A172 (cell line): Measurements from ENCODE around the gene DPT. TPM values are rescaled to one million over a fixed set of nuclear protein-coding genes. Genes with fewer than 3 reads are reported as not detected.
A peak's percentile ranks its signal among the peaks of the same experiment; 100 is the strongest.
"Not testable (repeated sequence)": the region's sequence is repeated elsewhere in the genome, so short reads cannot be mapped to it uniquely, and the experiment has no call there.

ENCODE experiments used
- DNase-seq: peaks from one replicate; pipeline ENCODE4 v3.0.0-alpha.2; 2015; ENCODE audit warnings: low spot score
- total RNA-seq: library from RNA; depleted of rRNA; stranded (reverse); fragments of >200 nt; shearing (Covaris generic); gene quantifications from 2 replicates; pipeline ENCODE4 v1.2.3, GENCODE V29; 2014; rRNA removed

Gene DPT
- total RNA-seq, result not detected in 2 replicates

DNA sequence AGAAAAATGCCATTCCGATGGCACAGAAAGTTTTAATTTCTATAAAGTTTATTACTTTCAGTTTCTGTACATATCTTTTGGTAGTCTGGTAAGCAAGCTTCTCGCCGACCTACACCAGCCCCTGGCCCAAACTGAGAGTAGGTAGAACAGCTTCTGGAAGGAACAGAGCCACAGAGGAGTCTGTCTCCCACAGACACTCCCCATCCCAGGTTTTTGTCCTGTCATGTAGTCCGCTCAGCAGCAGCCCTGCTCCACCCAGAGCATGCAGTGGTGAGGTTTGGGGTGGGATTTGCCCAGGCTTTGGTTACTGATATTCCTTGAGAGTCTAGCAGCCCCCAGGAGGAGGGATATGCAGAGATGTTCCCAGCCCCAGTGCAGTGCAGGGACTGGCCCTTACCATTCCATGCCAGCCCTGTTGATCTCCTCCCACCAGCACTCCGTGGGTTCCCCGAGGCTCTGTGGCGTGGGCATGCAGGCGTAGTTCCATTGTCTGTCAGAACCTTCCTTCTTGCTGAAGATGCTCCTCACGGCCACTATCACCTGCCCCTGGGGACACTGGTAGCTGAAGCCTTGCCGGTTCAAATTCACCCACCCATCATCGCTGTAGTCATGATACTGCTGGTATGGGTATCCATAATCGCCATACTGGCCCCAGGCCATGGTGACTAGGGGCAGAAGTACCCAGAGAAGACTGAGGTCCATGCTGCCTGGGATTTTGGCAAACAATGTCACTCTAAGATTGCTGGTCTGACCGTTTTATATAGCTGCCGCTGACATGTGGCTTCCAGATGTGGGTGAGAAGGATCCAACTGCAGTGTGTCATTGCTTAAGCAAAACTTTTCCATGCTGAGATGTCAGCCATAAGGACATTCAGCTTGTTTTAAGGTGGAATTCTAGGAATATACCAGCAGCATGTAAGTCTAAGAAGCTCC is at the start of gene DPT:
Gene DPT, minus strand, starts transcription at position 734 of the 932 bp plus-strand sequence. Its CDS starts 32 bp downstream, at position 702.
- no peak for DNase-seq

DNA sequence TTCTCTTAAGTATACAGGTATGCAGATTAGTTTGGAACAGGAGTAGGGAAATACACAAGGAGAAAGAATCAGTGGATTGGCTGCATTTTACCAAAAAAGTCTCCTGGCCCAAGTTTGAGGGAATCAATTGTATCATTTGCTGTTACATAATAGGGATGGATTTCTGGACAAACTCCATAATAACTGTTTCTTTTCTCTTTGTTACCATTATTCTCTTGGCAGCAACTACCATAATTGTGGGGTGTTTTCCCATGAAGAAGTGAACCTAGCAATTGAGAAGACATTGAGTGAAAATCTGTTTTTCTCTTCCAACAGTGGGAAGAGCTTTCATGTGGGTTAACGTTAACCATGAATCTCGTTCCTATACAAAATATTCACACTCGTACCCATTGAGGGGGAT is 46.4 kb upstream of the DPT start:
- no peak for DNase-seq

DNA sequence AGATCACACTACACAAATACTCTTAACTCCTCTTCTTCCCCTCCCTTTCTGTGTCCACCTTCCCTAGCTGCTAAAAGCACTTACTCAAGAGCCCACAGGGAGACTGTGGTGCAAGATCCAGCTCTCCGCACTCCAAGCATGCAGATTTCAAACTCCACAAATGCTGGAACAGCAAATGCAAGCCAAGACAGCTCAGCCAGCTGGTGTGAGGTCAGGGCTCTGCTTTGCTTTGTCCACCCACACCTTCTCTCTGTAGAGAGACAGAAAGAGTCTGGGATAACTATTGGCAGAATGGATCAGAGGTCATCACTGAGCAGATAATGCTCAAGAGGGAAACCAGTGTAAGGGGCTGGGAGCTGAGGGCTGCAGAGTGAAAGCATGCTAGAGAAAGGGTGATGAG is 45.2 kb upstream of the DPT start:
- DNase-seq, result no peak

DNA sequence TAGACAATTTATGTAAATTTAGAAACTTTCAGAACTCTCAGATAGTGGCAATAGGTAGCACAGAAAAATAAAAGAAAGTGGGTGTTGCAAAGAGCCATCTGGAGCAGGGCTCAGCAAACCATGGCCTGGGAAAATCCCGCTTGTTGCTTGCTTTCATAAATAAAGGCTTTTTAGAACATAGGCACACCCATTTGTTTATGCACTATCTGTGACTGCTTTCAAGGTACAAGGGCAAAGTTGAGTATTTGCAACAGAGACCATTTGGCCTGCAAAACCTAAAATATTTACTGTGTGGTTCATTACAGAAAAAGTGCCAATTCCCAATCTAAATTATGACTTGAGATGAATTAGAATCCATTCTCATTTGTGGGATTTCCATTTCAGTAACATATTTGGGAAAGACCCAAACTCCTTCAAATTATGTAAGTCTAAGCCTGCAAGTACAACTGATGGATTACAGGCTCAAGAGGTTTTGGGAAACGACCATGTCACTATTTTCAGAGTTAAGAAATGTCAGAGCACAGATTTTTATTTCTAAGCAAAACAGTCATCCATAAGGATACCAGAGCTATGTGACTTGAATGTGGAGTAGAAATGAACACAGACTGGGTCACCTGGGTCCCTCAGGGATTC is 43.5 kb upstream of the DPT start:
- no peak for DNase-seq

DNA sequence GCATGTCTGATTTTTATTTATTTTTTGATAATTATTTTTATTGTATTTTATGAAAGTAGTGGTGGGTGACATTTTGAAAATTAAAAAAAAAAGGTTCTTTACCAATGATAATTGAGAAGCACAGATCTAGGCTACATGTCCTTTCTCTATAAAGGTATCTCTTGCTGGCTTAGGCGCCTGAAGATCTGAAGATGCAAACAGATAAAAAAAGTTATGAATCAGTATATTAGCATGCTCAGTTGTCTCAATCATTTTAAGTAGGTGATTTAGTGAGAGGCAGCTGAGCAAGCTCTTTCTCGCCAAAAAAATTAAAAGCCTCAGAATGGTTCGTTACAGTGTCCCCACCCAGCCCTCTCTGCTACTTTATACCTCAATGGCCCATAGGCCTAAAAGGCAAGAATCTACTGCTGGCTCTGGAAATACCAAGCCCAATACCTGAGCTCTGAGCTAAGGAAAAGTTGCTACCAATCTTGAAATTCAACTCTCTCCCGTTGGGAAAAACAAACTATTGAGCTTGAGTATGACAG is 42.2 kb upstream of the DPT start:
- DNase-seq, result no peak

DNA sequence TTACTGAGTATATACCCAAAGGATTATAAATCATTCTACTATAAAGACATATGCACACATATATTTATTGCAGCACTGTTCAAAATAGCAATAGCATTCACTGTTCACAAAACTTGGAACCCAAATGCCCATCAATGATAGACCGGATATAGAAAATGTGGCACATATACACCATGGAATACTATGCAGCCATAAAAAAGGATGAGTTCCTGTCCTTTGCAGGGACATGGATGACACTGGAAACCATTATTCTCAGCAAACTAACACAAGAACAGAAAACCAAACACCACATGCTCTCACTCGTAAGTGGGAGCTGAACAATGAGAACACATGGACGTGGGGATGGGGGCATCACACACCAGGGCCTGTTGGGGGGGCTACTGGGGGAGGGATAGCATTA is 40.9 kb upstream of the DPT start:
- not testable (repeated sequence) for DNase-seq

DNA sequence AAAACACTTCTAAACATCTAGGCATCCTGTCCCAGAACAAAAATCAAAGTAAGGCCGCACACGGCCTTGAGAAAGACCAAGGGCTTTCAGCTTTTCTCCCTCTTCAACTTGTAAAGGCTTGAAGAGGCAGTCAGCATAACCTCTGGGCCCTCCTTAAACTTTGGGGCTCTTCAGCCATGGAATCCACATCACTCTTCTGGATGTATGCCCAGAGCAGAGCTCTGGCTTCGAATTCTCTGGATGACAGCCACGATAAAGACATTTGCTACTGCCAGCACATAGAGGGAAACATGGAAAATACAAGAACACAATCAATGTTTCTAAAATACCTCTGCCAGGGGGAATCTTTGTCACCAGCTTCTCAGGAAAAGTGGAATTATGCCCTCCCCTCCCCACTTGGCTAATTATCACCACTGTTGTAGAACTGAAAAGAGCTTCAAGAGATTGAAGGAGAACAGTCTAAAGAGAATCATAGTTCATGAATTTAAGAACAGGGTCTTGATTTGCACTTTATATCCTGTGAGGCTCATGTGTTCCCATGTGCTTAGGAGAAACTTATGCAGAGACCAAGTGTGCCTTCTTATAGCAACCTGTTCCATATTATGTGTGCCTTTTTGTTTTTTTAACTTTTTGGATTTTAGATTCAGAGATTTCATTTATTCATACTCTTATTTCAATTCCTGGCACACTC is 39.0 kb upstream of the DPT start:
- no peak for DNase-seq

DNA sequence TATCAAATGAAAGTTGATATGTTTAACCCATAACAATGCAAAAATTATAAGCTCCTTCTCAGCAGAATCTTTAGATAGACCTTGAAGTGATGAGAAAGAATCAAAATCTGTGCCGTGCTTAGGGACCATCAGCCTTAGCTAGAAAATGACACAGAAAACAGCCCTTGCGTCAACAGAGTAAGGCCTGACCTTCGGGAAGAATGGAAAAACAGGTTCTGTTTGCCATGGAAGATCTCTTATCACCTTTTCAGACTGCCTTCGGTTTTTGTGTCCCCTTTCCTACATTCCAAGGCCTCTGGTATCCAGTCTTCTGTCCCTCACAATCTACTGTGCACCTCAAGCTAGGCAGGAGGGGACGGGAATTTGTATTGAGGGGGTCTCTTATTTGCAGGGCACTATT is 37.6 kb upstream of the DPT start:
- no peak for DNase-seq

DNA sequence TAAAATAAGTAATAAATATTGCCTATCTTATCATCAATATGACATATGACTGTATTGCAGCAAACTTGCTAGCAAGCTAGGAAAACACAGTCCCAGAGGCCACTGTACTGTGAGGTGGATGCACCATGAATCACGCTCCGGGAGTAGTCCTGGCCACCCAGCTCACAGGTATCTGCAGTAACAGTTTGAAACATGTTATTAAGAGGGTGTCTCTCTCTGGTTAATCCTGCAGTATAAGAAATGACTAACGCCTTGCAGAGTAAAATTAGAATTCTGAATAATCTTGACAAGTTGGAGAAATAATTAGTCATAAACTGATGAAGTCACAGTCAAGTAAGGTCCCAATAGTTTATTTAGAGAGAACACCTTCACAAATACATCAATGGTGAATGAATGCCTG is 34.0 kb upstream of the DPT start:
- no peak for DNase-seq

DNA sequence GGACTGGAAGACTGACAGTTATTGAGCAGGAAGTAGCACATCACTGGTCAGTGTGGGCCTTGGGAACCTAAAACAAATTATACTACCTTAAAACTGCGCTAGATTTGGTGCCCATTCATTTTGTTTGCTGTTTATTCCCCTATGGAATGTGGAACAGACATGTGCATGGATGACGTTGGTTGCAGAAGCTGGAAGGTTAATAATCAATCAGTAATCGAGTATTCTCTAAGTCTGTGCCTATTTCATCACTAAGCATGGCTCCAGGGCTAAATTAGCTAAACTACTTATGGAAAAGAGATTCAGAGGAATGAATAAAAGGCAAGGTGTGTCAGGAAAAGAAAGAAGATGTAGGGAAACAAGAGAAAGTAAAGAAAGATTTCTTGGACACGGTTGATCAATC is 33.5 kb upstream of the DPT start:
- DNase-seq, result no peak

DNA sequence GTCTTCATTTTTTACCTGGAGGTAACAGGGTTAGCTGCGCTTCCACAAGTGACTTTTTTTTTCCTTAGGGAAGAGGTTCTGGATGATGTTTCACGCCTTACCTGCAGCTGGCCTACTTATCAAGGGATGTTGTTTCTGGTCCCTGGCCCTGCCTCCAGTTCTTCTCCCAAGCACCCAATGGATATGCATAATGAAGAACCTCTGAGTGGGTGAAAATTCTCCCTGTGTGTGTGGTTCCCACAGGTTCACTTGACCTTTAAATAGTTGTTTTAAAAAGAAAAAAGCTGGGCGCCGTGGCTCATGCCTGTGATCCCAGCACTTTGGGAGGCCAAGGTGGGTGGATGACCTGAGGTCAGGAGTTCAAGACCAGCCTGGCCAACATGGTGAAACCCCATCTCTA is 31.8 kb upstream of the DPT start:
- no peak for DNase-seq

DNA sequence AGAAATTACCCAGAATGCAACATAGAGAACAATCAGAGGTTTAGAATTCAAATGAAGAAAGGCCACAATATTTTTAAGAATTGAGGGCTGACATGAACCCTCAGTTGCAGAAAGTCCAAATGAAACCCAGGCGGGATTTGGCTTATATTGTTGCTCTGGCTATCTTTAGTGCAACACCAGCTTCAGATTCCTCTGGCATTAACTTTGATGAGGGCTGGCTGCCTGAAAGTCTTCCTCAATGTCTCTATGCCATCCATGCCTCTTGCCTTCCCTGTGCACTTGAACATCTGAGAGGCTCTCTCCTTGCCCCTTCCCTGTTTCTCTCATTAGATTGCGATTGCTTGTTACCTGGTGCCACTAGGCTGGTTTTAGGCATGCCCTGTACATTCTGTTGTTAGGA is 31.2 kb upstream of the DPT start:
- no peak for DNase-seq

DNA sequence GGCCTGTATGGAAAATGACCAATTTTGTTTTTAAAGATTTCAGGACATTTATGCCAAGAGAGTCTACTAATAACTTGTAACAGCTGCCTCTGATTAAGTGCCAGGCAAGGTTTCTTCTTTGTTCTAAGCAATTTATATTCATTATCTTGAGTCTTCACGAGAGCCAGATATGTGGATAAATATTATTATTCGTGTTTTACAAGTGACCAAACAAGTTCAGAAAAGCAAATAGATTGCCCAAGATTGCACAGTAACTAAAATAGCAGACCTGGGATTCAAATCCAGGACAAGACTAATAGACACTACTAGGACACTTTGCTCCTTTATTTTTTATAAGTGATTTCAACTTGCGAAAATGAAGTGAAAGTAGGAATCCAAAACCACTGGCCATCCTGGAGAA is 30.1 kb upstream of the DPT start:
- DNase-seq, result no peak

DNA sequence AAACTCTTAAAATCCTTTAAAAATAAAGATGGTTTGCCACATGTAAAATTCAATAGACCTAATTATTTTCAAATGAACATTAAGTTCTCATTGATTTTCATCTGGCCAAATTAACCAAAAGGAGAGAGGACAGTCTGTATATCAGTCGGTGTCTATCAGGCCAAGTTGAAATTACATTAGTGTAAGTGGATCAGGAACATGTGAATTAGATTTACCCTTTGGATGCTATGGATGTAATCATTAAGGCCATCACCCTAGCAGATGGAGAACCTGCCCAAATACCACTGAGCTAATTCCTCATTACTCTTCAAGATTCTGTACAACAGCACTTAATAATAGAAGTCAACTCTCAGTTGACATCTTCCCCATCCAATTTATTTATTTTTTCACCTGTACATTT is 29.5 kb upstream of the DPT start:
- DNase-seq, result no peak

DNA sequence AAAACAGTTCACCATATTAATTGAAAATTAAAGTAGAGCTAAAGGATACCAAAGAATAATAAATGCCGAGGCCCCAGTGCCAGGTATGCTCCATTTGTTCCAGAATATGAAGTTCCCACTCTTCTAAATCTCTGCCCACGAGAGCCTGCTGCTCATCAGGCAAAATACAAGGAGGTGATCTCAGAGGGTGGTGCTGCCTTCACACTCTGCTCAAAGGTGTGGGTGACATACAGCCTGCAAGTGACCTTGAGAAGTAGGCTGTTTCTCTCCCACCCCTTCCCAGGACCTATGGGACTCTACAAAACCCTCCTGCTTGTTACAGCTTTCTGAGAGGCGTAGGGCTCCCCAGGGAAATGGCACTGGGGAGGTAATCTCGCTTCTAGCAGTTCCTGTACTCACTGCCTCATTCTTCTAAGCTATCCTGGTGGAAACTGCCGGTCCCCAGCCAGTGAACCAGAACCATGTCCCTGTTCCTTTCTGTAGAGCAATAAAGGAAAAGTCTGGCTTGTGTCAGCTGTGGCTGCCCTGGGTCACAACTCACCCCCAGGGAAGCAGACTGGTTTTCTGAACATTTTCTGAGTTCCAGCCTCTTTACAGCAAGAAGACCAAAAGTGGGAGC is 26.9 kb upstream of the DPT start:
- no peak for DNase-seq

DNA sequence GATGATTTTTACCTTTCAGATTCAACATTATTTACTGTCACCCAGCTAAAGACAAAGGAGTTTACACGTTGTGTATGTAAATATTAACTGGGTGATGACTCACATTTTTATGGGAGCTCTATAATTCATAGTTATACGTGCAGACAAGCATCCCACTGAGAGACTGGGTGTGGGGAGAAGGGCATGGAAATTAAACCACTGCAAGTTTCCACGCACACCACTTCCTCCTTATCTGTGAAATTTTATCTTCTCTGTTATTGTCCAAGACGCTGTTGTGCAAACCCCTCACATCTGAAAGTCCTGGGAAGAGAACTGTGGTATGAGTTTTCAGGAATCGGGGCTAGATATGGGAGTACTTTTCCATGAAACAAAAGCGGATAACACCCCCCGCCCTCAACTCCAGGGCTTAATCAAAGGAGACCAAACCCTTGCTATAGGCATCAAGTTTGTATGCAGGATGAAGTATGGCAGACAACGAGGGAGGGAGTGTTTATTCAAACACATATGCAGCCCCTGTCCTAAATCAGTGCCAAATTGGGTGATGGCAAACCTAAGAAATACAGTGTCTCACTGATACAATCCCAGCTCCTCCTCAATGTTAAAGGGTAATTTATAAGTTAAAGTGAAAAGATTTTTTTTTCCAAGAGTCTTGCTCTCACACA is 23.3 kb upstream of the DPT start:
- peak; percentile 60 for DNase-seq

DNA sequence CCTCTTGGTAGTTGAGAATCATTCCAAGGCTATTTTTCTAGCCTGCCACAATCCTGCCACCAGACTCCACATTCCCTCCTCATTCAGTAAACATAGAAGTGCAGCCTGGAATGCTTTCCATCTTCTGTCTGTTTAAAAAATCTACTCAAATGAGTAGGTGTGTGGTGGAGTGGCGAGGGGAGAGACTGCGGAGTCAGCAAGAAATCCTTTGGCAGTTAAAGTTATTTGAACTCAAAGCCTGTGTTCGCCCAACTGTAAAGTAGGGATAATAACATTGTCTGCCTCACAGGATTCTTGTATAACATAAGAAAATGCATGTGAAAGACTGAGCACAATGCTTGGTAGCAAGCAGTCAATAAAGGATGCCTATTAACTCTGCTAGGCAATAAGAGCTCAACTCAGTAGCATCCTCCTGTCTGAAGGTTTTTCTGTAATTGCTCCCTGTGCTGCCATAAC is 22.2 kb upstream of the DPT start:
- no peak for DNase-seq

DNA sequence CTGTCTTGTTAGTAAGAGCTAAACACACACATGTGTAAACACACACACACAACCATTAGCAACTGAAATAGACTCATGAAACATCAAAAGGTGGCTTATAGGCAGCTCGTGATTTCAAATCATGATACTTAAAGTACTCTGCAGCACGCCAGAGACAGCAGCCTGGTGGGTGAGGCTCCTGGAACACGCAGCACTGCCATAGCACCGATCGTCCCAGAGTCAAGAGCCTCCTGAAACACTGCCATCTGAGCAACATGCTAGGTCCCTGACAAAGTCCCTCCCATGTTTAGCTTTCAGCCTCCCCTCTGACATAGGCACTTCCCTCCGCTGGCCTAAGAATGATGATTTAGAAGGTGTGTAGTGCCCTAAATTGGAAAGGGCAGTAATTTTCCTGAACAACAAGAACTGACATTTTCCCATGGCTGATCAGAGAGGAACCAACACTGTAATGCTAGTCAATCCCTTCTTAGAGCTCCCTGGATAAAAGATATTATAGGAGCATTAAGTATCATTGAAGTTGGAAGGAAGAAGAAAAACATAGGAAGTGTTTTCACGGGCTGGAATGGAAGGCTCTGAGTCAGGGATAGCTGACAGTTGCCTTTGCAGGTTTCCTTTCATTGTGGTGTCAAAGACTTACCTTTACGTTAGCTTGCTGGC is 14.1 kb upstream of the DPT start:
- no peak for DNase-seq

DNA sequence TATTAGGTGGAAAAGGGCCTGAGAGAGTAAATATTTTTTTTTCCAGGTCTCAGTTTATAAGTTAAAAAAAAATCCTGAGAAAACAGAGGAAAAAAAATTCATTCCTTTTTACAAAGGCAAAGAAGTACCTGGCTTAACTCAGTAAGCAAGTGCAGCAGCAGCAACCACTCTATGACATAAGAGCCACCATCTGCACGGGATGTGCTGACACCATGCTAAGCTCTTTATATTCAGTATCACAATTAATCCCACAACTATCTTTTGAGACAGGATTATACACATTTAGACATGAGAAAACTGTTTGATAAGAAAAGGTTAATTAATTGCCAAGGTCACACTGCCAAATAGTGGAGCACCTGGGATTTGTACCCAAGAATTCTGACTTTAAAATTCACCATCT is 13.4 kb upstream of the DPT start:
- no peak for DNase-seq

DNA sequence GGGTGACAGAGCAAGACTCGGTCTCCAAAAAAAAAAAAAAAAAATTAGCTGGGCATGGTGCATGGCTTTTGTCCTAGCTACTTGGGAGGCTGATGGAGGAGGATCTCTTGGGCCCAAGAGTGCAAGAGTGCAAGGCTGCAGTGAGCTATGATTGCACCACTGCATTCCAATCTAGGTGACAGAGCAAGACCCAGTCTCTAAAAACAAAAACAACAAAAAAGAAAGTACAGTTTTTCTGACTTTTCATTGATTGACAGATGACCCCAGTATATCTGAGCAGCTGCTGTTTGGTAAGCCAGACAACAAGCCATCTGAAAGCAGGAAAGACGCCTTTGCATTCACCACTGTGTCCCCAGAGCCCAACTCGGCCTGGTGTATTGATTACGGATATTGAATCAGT is 10.9 kb upstream of the DPT start:
- DNase-seq, result no peak

DNA sequence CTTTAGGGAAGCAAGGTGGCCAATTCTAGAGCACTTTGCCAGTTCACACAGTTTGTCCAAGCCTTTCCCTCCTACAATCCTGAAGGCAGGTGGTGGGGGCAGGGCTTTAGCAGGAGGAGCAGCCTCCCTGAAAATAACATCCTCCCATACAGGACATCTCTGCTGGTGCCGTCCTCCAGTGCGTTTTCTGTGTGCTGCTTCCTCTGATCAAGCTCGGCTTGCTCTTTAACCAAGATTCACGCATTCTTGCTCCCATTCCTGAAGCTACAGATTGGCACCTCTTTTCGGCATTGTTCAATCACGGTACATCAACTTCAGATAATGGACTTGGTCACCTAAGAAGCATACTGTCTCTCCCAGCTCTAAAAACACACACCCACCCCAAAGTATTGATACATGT is 7.5 kb upstream of the DPT start:
- no peak for DNase-seq
